Mesothelial cell of epicardium (in vitro differentiated cells): ENCODE measurements around the gene RBPMS2. TPM values are rescaled to one million over a fixed set of nuclear protein-coding genes. Genes with fewer than 3 reads are reported as not detected.

ENCODE experiments used
- DNase-seq, 2 experiments: peaks; one replicate each; pipeline ENCODE4 v3.0.0; 2021; ENCODE audit warnings: low spot score in 2 of 2; ENCODE audit not compliant: unreplicated experiment in 2 of 2
- H3K27ac Mint-ChIP-seq: 2 replicates; pipeline ENCODE4 v1.8.0; 2021; ENCODE audit warnings: mixed read lengths
- H3K27me3 Mint-ChIP-seq: 2 replicates; pipeline ENCODE4 v1.8.0; 2021; ENCODE audit warnings: low read depth, mixed read lengths
- H3K36me3 Mint-ChIP-seq: 2 replicates; pipeline ENCODE4 v1.8.0; 2021; ENCODE audit warnings: mixed read lengths
- H3K4me1 Mint-ChIP-seq: 2 replicates; pipeline ENCODE4 v1.8.0; 2021; ENCODE audit warnings: mixed read lengths
- H3K4me3 Mint-ChIP-seq: 2 replicates; pipeline ENCODE4 v1.8.0; 2021; ENCODE audit warnings: mild to moderate bottlenecking, moderate library complexity, mixed read lengths
- H3K9me3 Mint-ChIP-seq: 2 replicates; pipeline ENCODE4 v1.8.0; 2021; ENCODE audit warnings: mixed read lengths
- total RNA-seq: library from RNA; stranded (reverse); gene quantifications from 3 replicates; pipeline ENCODE4 v1.2.1, GENCODE V29; 2021
- TF ChIP-seq, protein P1 (sequence below): fragments of 200-600 bp; sonication (generic); IDR thresholded peaks from one replicate; pipeline ENCODE4 v1.5.0; 2021; ENCODE audit warnings: antibody characterized with exemption; ENCODE audit not compliant: unreplicated experiment

Gene RBPMS2
- total RNA-seq, 1 donor from 2014 or later = 17.8 TPM

DNA sequence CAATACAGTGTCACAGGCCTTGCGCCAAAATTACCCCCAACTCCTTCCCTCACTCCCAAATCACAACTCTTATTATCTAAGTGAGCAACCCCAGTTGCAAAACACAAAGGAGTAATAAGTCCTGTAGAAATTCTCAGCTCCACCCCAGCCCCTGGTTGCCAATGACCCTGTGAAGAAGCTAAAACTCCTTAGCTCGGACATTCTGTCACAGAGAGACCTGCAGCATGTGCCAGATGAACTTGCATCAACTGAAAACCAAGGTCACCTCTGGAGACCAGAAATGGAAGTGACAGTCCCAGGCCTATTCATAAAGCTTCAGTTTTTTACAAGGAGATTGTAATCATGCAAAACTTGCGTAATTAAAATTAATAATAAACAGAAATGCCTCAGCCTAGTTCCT lies 55.2 kb downstream of the RBPMS2 start:
- TF ChIP-seq, protein P1, sequence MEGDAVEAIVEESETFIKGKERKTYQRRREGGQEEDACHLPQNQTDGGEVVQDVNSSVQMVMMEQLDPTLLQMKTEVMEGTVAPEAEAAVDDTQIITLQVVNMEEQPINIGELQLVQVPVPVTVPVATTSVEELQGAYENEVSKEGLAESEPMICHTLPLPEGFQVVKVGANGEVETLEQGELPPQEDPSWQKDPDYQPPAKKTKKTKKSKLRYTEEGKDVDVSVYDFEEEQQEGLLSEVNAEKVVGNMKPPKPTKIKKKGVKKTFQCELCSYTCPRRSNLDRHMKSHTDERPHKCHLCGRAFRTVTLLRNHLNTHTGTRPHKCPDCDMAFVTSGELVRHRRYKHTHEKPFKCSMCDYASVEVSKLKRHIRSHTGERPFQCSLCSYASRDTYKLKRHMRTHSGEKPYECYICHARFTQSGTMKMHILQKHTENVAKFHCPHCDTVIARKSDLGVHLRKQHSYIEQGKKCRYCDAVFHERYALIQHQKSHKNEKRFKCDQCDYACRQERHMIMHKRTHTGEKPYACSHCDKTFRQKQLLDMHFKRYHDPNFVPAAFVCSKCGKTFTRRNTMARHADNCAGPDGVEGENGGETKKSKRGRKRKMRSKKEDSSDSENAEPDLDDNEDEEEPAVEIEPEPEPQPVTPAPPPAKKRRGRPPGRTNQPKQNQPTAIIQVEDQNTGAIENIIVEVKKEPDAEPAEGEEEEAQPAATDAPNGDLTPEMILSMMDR = no peak
- DNase-seq = no peak
- Mint-ChIP-seq H3K9me3 (no peaks in the 10 kb centered on the region), H3K4me1 (no peaks in the 10 kb centered on the region), H3K4me3 (no peak overlapping the region), H3K36me3 (peaks cover 3% of the 10 kb centered on the region), H3K27ac (no peak overlapping the region), H3K27me3 (no peaks in the 10 kb centered on the region)

DNA sequence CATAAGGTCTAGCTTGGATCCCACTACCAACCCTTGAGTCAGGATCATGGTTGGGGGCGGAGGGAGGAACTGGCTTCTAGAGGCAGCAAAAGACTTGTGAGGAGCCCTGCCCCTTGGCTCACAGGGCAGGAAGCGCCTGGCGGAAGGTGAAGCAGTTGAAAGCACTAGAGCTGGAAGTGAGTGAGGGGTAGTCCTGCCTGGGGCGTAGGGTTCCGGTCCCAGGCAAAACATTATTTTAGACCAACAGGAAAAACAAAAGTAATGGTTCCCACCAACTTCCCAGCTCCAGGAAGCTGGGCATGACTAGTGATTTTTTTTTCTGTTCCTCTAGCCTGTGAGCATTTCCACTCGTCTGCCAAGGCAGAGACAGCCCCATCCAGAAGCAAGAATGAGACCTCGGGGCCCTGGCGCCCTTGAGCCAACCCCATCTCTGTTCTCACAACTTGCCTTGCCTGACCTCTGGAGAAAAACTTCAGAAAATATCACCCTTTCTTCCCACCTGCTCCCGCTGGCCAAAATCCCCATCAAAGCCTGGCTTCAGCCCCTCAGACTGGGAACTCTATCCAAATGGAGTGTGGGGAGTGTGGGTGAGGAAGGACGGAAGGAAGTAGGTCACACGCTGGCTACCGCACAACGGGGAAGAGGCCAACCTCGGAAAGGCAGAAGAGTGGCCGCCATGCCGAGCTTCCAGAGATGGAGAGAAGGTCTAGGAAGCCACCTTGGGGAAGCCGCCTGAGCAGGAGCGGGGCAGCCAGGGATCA lies 57.5 kb downstream of the RBPMS2 start:
- no peak overlapping the region for H3K27ac Mint-ChIP-seq
- DNase-seq = no peak
- H3K4me1 Mint-ChIP-seq = no peaks in the 10 kb centered on the region
- H3K4me3 Mint-ChIP-seq = no peak overlapping the region
- H3K27me3 Mint-ChIP-seq = no peaks in the 10 kb centered on the region
- H3K9me3 Mint-ChIP-seq = no peaks in the 10 kb centered on the region
- TF ChIP-seq, protein P1 = no peak
- H3K36me3 Mint-ChIP-seq = peaks cover 3% of the 10 kb centered on the region

DNA sequence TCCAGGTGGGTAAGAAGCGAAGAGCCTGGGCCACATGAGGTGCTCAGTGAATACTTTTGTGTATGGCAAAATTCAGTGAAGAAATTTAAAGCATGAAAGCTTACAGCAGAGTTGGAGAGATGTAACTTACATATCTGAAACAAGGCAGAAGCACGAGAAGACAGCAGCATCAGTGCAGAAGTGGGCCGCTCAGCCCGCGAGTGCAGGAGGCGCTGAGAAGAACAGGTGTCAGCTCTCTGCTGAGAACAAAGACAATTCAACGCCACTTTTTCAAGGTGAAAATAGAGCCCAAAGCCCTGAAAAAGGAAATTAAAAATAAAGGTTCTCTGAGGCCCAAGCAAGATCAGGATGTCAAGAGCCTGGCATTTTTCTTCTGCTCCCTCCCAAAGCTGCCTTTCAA lies 58.3 kb downstream of the RBPMS2 start:
- Mint-ChIP-seq H3K4me3 (no peak overlapping the region), H3K4me1 (no peaks in the 10 kb centered on the region), H3K36me3 (peaks cover 3% of the 10 kb centered on the region), H3K9me3 (no peaks in the 10 kb centered on the region), H3K27ac (no peak overlapping the region), H3K27me3 (no peaks in the 10 kb centered on the region)
- TF ChIP-seq, protein P1 = no peak
- DNase-seq = no peak

DNA sequence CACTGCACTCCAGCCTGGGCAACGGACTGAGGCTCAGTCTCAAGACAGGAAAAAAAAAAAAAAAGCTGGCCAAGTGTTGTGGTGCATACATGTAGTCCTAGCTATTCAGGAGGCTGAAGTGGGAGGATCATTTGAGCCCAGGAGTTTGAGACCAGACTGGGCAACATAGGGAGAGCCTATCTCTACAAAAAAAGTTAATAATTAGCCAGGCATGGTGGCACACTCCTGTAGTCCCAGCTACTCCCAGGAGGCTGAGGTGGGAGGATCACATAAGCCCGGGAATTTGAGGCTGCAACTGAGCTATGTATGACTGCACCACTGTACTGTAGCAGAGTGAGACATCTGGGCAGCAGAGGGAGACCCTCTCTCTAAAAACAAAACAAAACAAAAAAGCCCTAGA lies 58.9 kb downstream of the RBPMS2 start:
- H3K36me3 Mint-ChIP-seq = peaks cover 3% of the 10 kb centered on the region
- H3K4me3 Mint-ChIP-seq = no peak overlapping the region
- H3K4me1 Mint-ChIP-seq = no peaks in the 10 kb centered on the region
- H3K27me3 Mint-ChIP-seq = no peaks in the 10 kb centered on the region
- no peak overlapping the region for H3K27ac Mint-ChIP-seq
- no peaks in the 10 kb centered on the region for H3K9me3 Mint-ChIP-seq
- no peak for DNase-seq
- TF ChIP-seq, protein P1 = no peak

DNA sequence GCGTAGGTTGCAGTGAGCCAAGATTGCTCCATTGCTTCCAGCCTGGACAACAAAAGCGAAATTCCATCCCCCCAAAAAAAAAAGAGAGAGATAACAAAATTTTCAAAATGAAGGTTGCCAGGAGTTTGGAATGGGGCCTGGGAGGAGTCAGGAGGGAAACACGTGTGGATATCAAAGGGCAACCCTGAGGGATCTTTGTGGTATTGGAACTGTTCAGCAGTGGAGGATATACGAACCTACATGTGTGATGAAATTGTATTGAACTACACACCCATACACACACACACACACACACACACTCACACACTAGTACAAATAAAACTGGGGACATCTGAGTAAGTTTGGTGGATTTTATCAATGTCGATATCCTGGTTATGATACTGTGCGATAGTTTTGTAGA lies 61.8 kb downstream of the RBPMS2 start:
- Mint-ChIP-seq H3K9me3 (no peaks in the 10 kb centered on the region), H3K36me3 (peaks cover 1% of the 10 kb centered on the region), H3K4me3 (no peak overlapping the region), H3K4me1 (no peaks in the 10 kb centered on the region), H3K27ac (no peak overlapping the region), H3K27me3 (no peaks in the 10 kb centered on the region)
- TF ChIP-seq, protein P1 = no peak
- DNase-seq = no peak
